Keratinocyte (primary cell): Measurements from ENCODE around the gene EGFL8. TPM values are rescaled to one million over a fixed set of nuclear protein-coding genes. Genes with fewer than 3 reads are reported as not detected.

Experiments used
- DNase-seq: peaks from one replicate; pipeline ENCODE4 v3.0.0-alpha.2; 2011; ENCODE audit warnings: low read depth, missing footprints, low spot score
- FAIRE-seq: peaks from 2 replicates; lab custom pipeline; 2011; peaks lifted over from hg19 to GRCh38; lab: Jason Lieb, UNC
- H2AFZ ChIP-seq: 2 replicates; pipeline ENCODE4 v1.6.0; 2012; ENCODE audit warnings: low read length, control low read depth, inconsistent platforms; ENCODE audit not compliant: control insufficient read depth
- H3K27ac ChIP-seq: 2 replicates; pipeline ENCODE4 v1.5.1; 2011; ENCODE audit warnings: low read length; ENCODE audit not compliant: control insufficient read depth, insufficient read depth
- H3K27me3 ChIP-seq: 3 replicates; pipeline ENCODE4 v1.6.0; 2011; ENCODE audit warnings: low read length; ENCODE audit not compliant: control insufficient read depth, insufficient read depth; ENCODE audit errors: extremely low read depth
- H3K36me3 ChIP-seq, 2 experiments: 2 replicates in 1 of 2; 3 replicates in 1 of 2; pipeline ENCODE4 v1.5.1; 2011; ENCODE audit warnings: low read length in 2 of 2, mild to moderate bottlenecking in 1 of 2; ENCODE audit not compliant: control insufficient read depth in 2 of 2, insufficient read depth in 2 of 2; ENCODE audit errors: extremely low read depth in 1 of 2
- H3K4me1 ChIP-seq: 3 replicates; pipeline ENCODE4 v1.5.1; 2011; ENCODE audit warnings: low read length; ENCODE audit not compliant: control insufficient read depth, insufficient read depth; ENCODE audit errors: extremely low read depth
- H3K4me2 ChIP-seq: 3 replicates; pipeline ENCODE4 v1.6.0; 2011; ENCODE audit warnings: low read depth, low read length; ENCODE audit not compliant: control insufficient read depth, insufficient read depth; ENCODE audit errors: extremely low read depth
- H3K4me3 ChIP-seq, 3 experiments: fragments of 200-600 bp in 1 of 3; sonication (generic) in 1 of 3; 2 replicates in 2 of 3; 3 replicates in 1 of 3; pipeline ENCODE4 v1.5.1; 2011 to 2016; ENCODE audit warnings: low read length in 3 of 3, mild to moderate bottlenecking in 3 of 3, control low read depth in 2 of 3, inconsistent platforms in 1 of 3, low read depth in 1 of 3, mixed read lengths in 1 of 3, mixed run types in 1 of 3, moderate library complexity in 1 of 3; ENCODE audit not compliant: control insufficient read depth in 2 of 3, insufficient read depth in 2 of 3; ENCODE audit errors: extremely low read depth in 1 of 3
- H3K79me2 ChIP-seq: 2 replicates; pipeline ENCODE4 v1.6.0; 2012; ENCODE audit warnings: low read length; ENCODE audit not compliant: control insufficient read depth, insufficient read depth
- H3K9ac ChIP-seq: 3 replicates; pipeline ENCODE4 v1.6.0; 2011; ENCODE audit warnings: low read length; ENCODE audit not compliant: control insufficient read depth, insufficient read depth; ENCODE audit errors: extremely low read depth
- H3K9me1 ChIP-seq: 3 replicates; pipeline ENCODE4 v1.6.0; 2011; ENCODE audit warnings: low read length; ENCODE audit not compliant: control insufficient read depth, insufficient read depth; ENCODE audit errors: extremely low read depth
- H3K9me3 ChIP-seq: 2 replicates; pipeline ENCODE4 v1.5.1; 2012; ENCODE audit warnings: low read depth, low read length; ENCODE audit not compliant: control insufficient read depth
- H4K20me1 ChIP-seq: 3 replicates; pipeline ENCODE4 v1.6.0; 2011; ENCODE audit warnings: low read length; ENCODE audit not compliant: control insufficient read depth, insufficient read depth; ENCODE audit errors: extremely low read depth
- EZH2 ChIP-seq: IDR thresholded peaks from one replicate; pipeline ENCODE4 v1.6.1; 2012; ENCODE audit warnings: inconsistent platforms, mild to moderate bottlenecking, low read length, moderate library complexity
- dilution Hi-C: fragments of 300-500 bp; cut with MboI; formaldehyde crosslinking; loops from one replicate; pipeline ENCODE4 v1.7.0; 2020; ENCODE audit warnings: low sequenced_read_pairs; ENCODE audit not compliant: extremely low pct_ligation_motif_present
- polyA plus RNA-seq, 5 experiments: library from polyadenylated mRNA; depleted of rRNA in 3 of 5; stranded (reverse) in 3 of 5; stranded (forward) in 1 of 5; unstranded in 1 of 5; fragments of >200 nt; gene quantifications; 1 replicate in 1 of 5; 2 replicates in 3 of 5; 3 replicates in 1 of 5; pipeline versions ENCODE4 v1.2.1 to v1.2.3, GENCODE V29; 2011 to 2012; ENCODE audit warnings: missing spikeins in 2 of 5, low read depth in 1 of 5, low replicate concordance in 1 of 5
- TF ChIP-seq, protein P1 (sequence below), 3 experiments: IDR thresholded peaks in 1 of 3; conservative IDR thresholded peaks in 1 of 3; optimal IDR thresholded peaks in 1 of 3; 2 replicates in 2 of 3; 3 replicates in 1 of 3; pipeline versions ENCODE3 to v1.5.1; 2011; ENCODE audit warnings: low read length in 3 of 3, mild to moderate bottlenecking in 3 of 3, moderate library complexity in 2 of 3, control low read depth in 1 of 3, inconsistent platforms in 1 of 3; ENCODE audit not compliant: insufficient read depth in 2 of 3; ENCODE audit errors: extremely low read depth in 1 of 3

Gene EGFL8
- polyA plus RNA-seq, 1 donor (not counting 4 experiments of a cell fraction or from before 2014, with no cell fraction given) = 3.7 TPM

DNA sequence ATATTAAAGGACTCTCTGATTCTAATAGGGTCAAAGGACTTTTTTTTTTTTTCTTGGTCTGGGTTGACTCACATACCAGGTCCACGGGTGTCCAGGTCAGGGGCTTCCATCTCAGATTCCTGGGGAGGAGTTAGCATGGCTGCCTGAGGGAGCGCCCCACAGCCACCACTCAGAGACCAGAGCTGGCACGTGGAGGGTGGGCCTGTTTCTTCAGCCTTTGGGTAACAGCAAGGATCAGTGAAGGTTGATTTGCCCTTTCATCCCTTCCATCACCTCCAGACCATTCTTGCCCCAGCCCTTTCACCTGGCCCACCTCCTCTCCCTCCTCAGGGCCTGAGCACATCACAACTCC is 33.9 kb downstream of the EGFL8 start:
- H3K4me2 ChIP-seq = no peak overlapping the region
- H4K20me1 ChIP-seq = no peaks in the 10 kb centered on the region
- H3K36me3 ChIP-seq = no peaks in the 10 kb centered on the region
- FAIRE-seq (no peak), DNase-seq (no peak)
- dilution Hi-C loops = no loop called here
- no peak overlapping the region for H3K4me3 ChIP-seq
- no peak overlapping the region for H2AFZ ChIP-seq
- TF ChIP-seq, protein P1, sequence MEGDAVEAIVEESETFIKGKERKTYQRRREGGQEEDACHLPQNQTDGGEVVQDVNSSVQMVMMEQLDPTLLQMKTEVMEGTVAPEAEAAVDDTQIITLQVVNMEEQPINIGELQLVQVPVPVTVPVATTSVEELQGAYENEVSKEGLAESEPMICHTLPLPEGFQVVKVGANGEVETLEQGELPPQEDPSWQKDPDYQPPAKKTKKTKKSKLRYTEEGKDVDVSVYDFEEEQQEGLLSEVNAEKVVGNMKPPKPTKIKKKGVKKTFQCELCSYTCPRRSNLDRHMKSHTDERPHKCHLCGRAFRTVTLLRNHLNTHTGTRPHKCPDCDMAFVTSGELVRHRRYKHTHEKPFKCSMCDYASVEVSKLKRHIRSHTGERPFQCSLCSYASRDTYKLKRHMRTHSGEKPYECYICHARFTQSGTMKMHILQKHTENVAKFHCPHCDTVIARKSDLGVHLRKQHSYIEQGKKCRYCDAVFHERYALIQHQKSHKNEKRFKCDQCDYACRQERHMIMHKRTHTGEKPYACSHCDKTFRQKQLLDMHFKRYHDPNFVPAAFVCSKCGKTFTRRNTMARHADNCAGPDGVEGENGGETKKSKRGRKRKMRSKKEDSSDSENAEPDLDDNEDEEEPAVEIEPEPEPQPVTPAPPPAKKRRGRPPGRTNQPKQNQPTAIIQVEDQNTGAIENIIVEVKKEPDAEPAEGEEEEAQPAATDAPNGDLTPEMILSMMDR (optimal IDR thresholded peaks at IDR 0.05 in 1 of 3, IDR thresholded peaks at IDR 0.05 in 1 of 3, conservative IDR thresholded peaks at IDR 0.05 in 1 of 3; ENCODE audit: extremely low read depth in 1 of 3, insufficient read depth in 2 of 3, low read length in 3 of 3) = no peak
- TF ChIP-seq EZH2 = no peak
- H3K27ac ChIP-seq = no peak overlapping the region
- H3K4me1 ChIP-seq = peaks cover 14% of the 10 kb centered on the region
- no peak overlapping the region for H3K9ac ChIP-seq
- no peaks in the 10 kb centered on the region for H3K27me3 ChIP-seq
- H3K79me2 ChIP-seq = no peaks in the 10 kb centered on the region
- H3K9me1 ChIP-seq = no peaks in the 10 kb centered on the region
- H3K9me3 ChIP-seq = no peaks in the 10 kb centered on the region

DNA sequence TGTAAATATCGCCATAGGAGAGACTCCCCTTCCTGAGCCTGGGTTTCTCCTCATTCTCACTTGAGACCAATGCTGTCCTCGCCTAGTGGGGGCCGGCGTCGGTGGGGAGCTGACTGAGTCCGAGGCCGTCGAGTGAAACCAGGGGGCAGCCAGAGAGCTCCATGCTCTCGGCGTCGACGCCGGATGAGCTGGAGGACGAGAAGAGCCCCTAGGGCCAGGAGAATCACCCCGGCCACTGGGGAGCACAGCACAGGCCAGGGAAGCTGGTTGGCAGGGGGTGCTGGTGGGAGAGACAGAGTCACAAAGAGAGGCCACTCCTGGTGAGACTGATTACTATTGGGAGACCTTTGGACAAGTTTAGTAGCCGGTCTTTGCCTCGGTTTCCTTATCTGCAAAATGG is 34.5 kb downstream of the EGFL8 start:
- no peak overlapping the region for H3K4me2 ChIP-seq
- H3K4me1 ChIP-seq = peaks cover 14% of the 10 kb centered on the region
- H3K79me2 ChIP-seq = no peaks in the 10 kb centered on the region
- dilution Hi-C loops = no loop called here
- H3K9me3 ChIP-seq = no peaks in the 10 kb centered on the region
- DNase-seq (no peak), FAIRE-seq (no peak)
- no peak overlapping the region for H3K27ac ChIP-seq
- H3K4me3 ChIP-seq = no peak overlapping the region
- H3K9me1 ChIP-seq = no peaks in the 10 kb centered on the region
- H3K36me3 ChIP-seq = no peaks in the 10 kb centered on the region
- H3K9ac ChIP-seq = no peak overlapping the region
- TF ChIP-seq, protein P1 (optimal IDR thresholded peaks at IDR 0.05 in 1 of 3, IDR thresholded peaks at IDR 0.05 in 1 of 3, conservative IDR thresholded peaks at IDR 0.05 in 1 of 3; ENCODE audit: extremely low read depth in 1 of 3, insufficient read depth in 2 of 3, low read length in 3 of 3) = no peak
- no peak for TF ChIP-seq EZH2
- H4K20me1 ChIP-seq = no peaks in the 10 kb centered on the region
- H2AFZ ChIP-seq = no peak overlapping the region
- H3K27me3 ChIP-seq = no peaks in the 10 kb centered on the region
